ENCODE data around the gene IL6ST.

The IL6ST gene

GRCh38 chr5:56002303-56002702 is 7.5 kb upstream of the IL6ST start:
- TF ChIP-seq NFIC (IDR thresholded peaks at IDR 0.05) = no peak
- no peak for TF ChIP-seq ZBTB7A (IDR thresholded peaks at IDR 0.05; ENCODE audit: low read depth)
- TF ChIP-seq FOXM1 (IDR thresholded peaks at IDR 0.05; ENCODE audit: borderline replicate concordance, low read depth) = no peak
- no peak for TF ChIP-seq CEBPB (IDR thresholded peaks at IDR 0.05)
- no peak for TF ChIP-seq EP300 (IDR thresholded peaks at IDR 0.05; ENCODE audit: borderline replicate concordance)
- TF ChIP-seq, protein P1, sequence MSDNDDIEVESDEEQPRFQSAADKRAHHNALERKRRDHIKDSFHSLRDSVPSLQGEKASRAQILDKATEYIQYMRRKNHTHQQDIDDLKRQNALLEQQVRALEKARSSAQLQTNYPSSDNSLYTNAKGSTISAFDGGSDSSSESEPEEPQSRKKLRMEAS (IDR thresholded peaks at IDR 0.05) = no peak
- no peak for TF ChIP-seq TCF12 (IDR thresholded peaks at IDR 0.05; ENCODE audit: low read depth)
- TF ChIP-seq RAD21 (IDR thresholded peaks at IDR 0.05; ENCODE audit: low read depth) = no peak
- no peak for TF ChIP-seq EGR1 (IDR thresholded peaks at IDR 0.05)
- TF ChIP-seq, protein P2, sequence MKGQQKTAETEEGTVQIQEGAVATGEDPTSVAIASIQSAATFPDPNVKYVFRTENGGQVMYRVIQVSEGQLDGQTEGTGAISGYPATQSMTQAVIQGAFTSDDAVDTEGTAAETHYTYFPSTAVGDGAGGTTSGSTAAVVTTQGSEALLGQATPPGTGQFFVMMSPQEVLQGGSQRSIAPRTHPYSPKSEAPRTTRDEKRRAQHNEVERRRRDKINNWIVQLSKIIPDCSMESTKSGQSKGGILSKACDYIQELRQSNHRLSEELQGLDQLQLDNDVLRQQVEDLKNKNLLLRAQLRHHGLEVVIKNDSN (IDR thresholded peaks at IDR 0.05) = no peak
- TF ChIP-seq CREB1 (IDR thresholded peaks at IDR 0.05; ENCODE audit: low read depth) = no peak
- no peak for TF ChIP-seq TEAD4 (IDR thresholded peaks at IDR 0.05)
- no peak for TF ChIP-seq TAF1 (IDR thresholded peaks at IDR 0.05; ENCODE audit: low read depth)
- TF ChIP-seq REST (IDR thresholded peaks at IDR 0.05; ENCODE audit: low read depth) = no peak

DNA sequence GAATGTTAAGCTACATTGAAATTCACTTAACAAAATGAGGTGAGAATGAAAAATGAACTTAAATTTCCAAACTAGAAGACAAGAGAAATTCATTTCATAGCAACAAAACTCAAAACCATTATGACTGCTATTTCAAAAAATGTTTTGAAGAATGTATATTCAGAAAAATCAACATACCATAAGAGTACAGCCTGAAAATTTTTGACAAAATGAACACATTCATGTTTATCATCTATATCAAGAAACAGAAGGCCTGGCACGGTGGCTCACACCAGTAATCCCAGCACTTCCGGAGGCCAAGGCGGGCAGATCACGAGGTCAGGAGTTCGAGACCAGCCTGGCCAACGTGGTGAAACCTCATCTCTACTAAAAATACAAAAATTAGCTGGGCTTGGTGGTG is 4.2 kb upstream of the IL6ST start:
- TF ChIP-seq EGR1 (IDR thresholded peaks at IDR 0.05) (no peak), ZBTB7A (IDR thresholded peaks at IDR 0.05; ENCODE audit: low read depth) (no peak), TEAD4 (IDR thresholded peaks at IDR 0.05) (no peak), TAF1 (IDR thresholded peaks at IDR 0.05; ENCODE audit: low read depth) (no peak), NFIC (IDR thresholded peaks at IDR 0.05) (no peak), TCF12 (IDR thresholded peaks at IDR 0.05; ENCODE audit: low read depth) (no peak), FOXM1 (IDR thresholded peaks at IDR 0.05; ENCODE audit: borderline replicate concordance, low read depth) (no peak), YY1 (IDR thresholded peaks at IDR 0.05; ENCODE audit: low read depth) (no peak), REST (IDR thresholded peaks at IDR 0.05; ENCODE audit: low read depth) (no peak), CREB1 (IDR thresholded peaks at IDR 0.05; ENCODE audit: low read depth) (no peak), CEBPB (IDR thresholded peaks at IDR 0.05) (no peak)

DNA sequence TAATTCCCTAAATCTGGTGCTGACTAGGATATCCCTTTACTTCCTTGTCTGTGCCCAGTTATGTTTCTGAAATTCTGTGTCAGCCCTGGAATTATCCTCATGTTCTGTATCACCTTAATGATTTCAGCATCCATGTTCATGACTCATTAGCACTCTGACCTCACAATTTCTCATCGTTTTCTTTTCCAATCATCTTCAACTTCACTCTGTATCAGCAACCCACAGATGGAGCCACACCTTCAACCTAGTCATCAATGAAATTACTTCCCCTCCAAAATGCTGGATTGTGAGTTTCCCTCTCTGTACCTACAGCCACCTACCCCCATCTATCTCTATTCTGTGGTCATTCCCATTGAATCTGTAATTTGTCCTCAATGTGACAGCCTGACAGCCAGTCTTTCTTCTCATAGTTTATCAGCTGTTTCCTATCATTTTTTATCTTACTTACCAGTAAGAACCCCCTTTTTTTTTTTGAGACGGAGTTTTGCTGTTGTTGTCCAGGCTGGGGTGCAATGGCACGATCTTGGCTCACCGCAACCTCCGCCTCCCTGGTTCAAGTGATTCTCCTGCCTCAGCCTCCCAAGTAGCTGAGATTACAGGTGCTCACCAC is 3.1 kb upstream of the IL6ST start:
- no peak for TF ChIP-seq YY1 (IDR thresholded peaks at IDR 0.05; ENCODE audit: low read depth)
- no peak for TF ChIP-seq RAD21 (IDR thresholded peaks at IDR 0.05; ENCODE audit: low read depth)
- TF ChIP-seq EP300 (IDR thresholded peaks at IDR 0.05; ENCODE audit: borderline replicate concordance) = no peak
- TF ChIP-seq FOXM1 (IDR thresholded peaks at IDR 0.05; ENCODE audit: borderline replicate concordance, low read depth) = no peak
- TF ChIP-seq, protein P2 (IDR thresholded peaks at IDR 0.05) = no peak
- TF ChIP-seq ZBTB7A (IDR thresholded peaks at IDR 0.05; ENCODE audit: low read depth) = no peak
- TF ChIP-seq CEBPB (IDR thresholded peaks at IDR 0.05) = no peak
- TF ChIP-seq TEAD4 (IDR thresholded peaks at IDR 0.05) = no peak

GRCh38 chr5:55994998-55995914 is 493 bp upstream of the IL6ST start:
- TF ChIP-seq ZBTB7A (IDR thresholded peaks at IDR 0.05; ENCODE audit: low read depth) (no peak), TAF1 (IDR thresholded peaks at IDR 0.05; ENCODE audit: low read depth) (peak; percentile 79; the same call in 1 of the 2 replicates), EP300 (IDR thresholded peaks at IDR 0.05; ENCODE audit: borderline replicate concordance) (no peak), TCF12 (IDR thresholded peaks at IDR 0.05; ENCODE audit: low read depth) (0 out of 2 replicates have a peak, but pooled peaks have one; percentile 14), TEAD4 (IDR thresholded peaks at IDR 0.05) (no peak), RAD21 (IDR thresholded peaks at IDR 0.05; ENCODE audit: low read depth) (no peak), EGR1 (IDR thresholded peaks at IDR 0.05) (peak; percentile 55), CREB1 (IDR thresholded peaks at IDR 0.05; ENCODE audit: low read depth) (peak; percentile 40; the same call in 1 of the 2 replicates)
- TF ChIP-seq, protein P1 (IDR thresholded peaks at IDR 0.05) = no peak; the same call in 1 of the 2 replicates

Data from Ishikawa (cell line).